ENCODE measurements around the gene BORCS5.

- TF ChIP-seq EZH2phosphoT487 (IDR thresholded peaks at IDR 0.05; ENCODE audit: insufficient read depth, low read depth) (no peak), EZH2 (IDR thresholded peaks at IDR 0.05; ENCODE audit: insufficient read depth, poor library complexity, severe bottlenecking) (no peak)
Measured at GRCh38 chr12:12499909-12500604, 143.2 kb downstream of the BORCS5 start.

All from GM23248 (cell line).